ENCODE results near the gene MEIS2. TPM values are rescaled to one million over a fixed set of nuclear protein-coding genes. Genes with fewer than 3 reads are reported as not detected.

MEIS2 gene
- total and polyA plus RNA-seq, 12 donors, result 36.2 to 139 (median 74.8) TPM

DNA sequence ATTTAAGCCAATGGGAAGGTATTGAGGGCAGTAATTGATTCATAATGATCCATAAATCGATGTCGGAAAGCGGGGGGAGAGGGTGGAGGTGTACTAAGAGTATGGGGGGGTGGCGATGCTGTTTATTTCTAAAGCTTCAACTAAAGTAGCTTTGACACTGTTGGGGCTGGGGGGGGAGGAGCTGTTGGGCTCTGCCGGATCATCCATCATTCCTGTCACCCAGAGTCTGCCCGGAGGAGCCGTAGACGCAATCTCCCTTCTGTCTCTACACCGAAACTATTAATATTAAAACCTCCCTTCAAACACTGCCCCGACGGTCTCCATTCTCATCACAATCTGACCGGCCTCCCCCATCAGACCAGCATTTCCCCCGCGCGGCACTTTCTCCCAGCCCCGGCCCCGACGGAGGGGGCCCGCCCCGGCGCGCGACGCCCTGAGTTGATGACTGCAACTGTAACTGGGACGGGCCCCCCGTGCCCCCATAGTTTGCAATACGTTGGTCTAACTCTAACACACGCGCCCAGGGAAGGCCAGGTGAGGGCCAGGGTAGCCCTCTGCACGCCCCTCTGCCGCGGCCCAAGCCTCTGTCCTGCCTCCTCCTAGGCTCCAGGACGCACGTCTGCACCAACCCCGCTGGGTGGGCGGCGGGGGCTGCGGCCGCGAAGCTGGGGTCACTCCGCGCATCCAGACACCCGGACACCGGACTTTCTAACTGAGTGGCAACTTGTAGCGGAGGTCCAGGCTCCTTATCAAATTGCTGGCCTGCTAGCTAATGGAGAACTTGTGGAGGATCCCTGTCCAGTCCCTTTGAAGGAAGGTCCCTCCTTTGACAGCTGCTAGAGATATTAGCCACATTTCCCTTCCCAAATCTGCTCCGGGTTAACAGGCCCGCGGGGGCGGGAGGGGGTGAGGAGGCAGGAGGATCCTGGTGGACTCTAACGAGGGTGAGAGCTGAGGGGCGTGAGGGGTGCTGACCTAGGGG, 212.0 kb downstream of the MEIS2 start:
- WGBS, 4 donors, result 9 to 23% (median 15%) methylated on average over 23 to 51 of the region's 51 CpGs
- H3K27me3 ChIP-seq, result no peaks in the 10 kb centered on the region
- intact Hi-C loops (cut with DNase I), result loop anchor here (10.0 kb wide), 5 partner anchors 206 to 996 kb away; partner anchors contain the start of gene MEIS2 (in 1 of the 2)
- peak overlapping the region in 2 of 5 donors; percentile 23 to 62 for H3K27ac ChIP-seq
- peak; percentile 37 to 72 (median 64) for DNase-seq
- peak overlapping the region in 3 of 4 donors; percentile 20 to 51 (median 33) for H3K4me3 ChIP-seq
- TF ChIP-seq, protein P1, sequence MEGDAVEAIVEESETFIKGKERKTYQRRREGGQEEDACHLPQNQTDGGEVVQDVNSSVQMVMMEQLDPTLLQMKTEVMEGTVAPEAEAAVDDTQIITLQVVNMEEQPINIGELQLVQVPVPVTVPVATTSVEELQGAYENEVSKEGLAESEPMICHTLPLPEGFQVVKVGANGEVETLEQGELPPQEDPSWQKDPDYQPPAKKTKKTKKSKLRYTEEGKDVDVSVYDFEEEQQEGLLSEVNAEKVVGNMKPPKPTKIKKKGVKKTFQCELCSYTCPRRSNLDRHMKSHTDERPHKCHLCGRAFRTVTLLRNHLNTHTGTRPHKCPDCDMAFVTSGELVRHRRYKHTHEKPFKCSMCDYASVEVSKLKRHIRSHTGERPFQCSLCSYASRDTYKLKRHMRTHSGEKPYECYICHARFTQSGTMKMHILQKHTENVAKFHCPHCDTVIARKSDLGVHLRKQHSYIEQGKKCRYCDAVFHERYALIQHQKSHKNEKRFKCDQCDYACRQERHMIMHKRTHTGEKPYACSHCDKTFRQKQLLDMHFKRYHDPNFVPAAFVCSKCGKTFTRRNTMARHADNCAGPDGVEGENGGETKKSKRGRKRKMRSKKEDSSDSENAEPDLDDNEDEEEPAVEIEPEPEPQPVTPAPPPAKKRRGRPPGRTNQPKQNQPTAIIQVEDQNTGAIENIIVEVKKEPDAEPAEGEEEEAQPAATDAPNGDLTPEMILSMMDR (IDR thresholded peaks at IDR 0.05), result no peak
- peaks cover 0 to 8% of the 10 kb centered on the region in 2 donors for H3K36me3 ChIP-seq (replicated peaks in 1 of 2)
- peaks cover 0 to 4% of the 10 kb centered on the region in 2 donors for H3K4me1 ChIP-seq (replicated peaks in 1 of 2)
- H3K9me3 ChIP-seq (replicated peaks in 1 of 3), result no peaks in the 10 kb centered on the region

DNA sequence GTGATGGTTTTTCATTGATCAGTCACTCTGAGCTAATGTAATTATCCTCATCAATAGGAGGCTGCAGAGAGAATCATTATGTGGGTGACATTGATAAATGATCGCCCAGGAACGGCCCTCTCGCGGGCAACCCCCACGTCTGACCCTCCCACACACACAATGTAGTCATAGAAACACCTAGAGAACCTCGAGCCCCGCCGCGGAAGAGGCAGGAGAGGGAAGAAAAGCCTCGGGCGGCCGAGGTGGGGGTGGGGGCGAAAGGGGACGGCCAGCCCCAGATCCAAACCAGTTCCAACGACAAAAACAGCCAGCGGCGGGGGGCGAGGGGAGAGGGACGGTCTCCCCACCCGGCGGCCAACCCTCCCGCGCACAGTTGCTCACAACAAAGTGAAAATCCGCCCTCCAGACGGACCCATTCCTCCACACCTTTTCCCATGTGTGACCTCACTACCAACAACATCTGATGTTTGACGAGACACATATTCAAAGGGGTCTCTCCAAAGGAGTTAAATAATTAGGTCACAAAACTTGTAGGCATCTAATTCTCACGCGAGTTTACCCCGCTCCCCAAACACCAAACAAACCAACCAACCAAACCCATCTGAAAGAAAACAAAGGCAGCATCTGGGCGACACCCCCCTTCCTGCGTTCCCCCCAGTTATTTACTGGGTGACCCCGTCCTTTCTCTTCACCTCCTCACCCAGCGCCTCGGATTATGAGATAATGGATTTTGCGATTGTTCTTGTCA, 213.0 kb downstream of the MEIS2 start:
- peaks cover under 1% of the 10 kb centered on the region for H3K27me3 ChIP-seq
- intact Hi-C loops (cut with DNase I), result loop anchor here (10.0 kb wide), 5 partner anchors 207 to 997 kb away; partner anchors contain the start of gene MEIS2 (in 1 of the 2)

DNA sequence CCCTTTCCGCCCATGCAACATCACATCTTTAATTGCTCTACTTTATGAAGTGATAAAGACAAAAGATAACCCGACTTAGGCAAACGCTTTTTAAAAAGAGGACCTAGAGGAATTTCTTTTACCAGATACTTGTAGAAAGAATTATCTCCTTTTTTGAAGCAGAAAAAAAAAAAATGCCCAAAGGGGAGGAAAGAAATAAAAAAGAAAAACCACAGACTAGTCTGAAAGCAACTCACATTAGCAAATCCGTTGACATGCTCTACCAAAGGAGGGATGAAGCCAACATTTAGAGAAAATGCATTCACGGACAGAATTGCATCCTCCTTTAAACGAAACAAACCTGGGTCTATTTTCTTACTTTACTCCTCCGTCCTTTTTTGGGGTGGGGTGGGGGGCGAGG, 213.6 kb downstream of the MEIS2 start:
- peak overlapping the region in 1 of 4 donors; percentile 51 for H3K4me3 ChIP-seq
- no peak overlapping the region for H3K27ac ChIP-seq

More for the DNA sequence above, 213.0 kb downstream of the MEIS2 start:
- peak overlapping the region in 3 of 4 donors; percentile 20 to 51 (median 33) for H3K4me3 ChIP-seq
- peak overlapping the region in 1 of 5 donors; percentile 6 for H3K27ac ChIP-seq
- no peaks in the 10 kb centered on the region for H3K36me3 ChIP-seq (replicated peaks in 1 of 2)
- no peaks in the 10 kb centered on the region for H3K9me3 ChIP-seq (replicated peaks in 1 of 3)
- peaks cover 0 to 4% of the 10 kb centered on the region in 2 donors for H3K4me1 ChIP-seq (replicated peaks in 1 of 2)
- WGBS, 4 donors, result 11 to 31% (median 18%) methylated on average over 34 to 35 of the region's 35 CpGs
- peak in 3 of 7 donors; percentile 27 to 54 (median 45) for DNase-seq
- no peak for TF ChIP-seq POLR2A (IDR thresholded peaks at IDR 0.05)
- TF ChIP-seq, protein P1 (IDR thresholded peaks at IDR 0.05), result no peak

More for the DNA sequence above, 213.6 kb downstream of the MEIS2 start:
- no peak for DNase-seq
- Histone ChIP-seq H3K9me3 (replicated peaks in 1 of 3) (no peaks in the 10 kb centered on the region), H3K36me3 (replicated peaks in 1 of 2) (no peaks in the 10 kb centered on the region), H3K27me3 (peaks cover 6% of the 10 kb centered on the region), H3K4me1 (replicated peaks in 1 of 2) (peaks cover 0 to 4% of the 10 kb centered on the region in 2 donors)
- WGBS, 4 donors, result 65 to 77% (median 69%) methylated on average over 8 of the region's 8 CpGs
- intact Hi-C loops (cut with DNase I), result loop anchor here (10.0 kb wide), 5 partner anchors 208 to 998 kb away; partner anchors contain the start of gene MEIS2 (in 1 of the 2)
- TF ChIP-seq, protein P1 (IDR thresholded peaks at IDR 0.05), result no peak
- no peak for TF ChIP-seq POLR2A (IDR thresholded peaks at IDR 0.05)

Data from adrenal gland (tissue), 12 donors.